GM12865 (cell line): ENCODE measurements around the gene MIGA2.
"Not testable (repeated sequence)": the region's sequence is repeated elsewhere in the genome, so short reads cannot be mapped to it uniquely, and the experiment has no call there.

Experiments used
- DNase-seq: peaks from one replicate; pipeline ENCODE4 v3.0.0; 2010; ENCODE audit warnings: low read depth
- H3K4me3 ChIP-seq: 2 replicates; pipeline ENCODE4 v1.5.1; 2011; ENCODE audit warnings: mild to moderate bottlenecking, low read depth, low read length, control low read depth
- CTCF ChIP-seq: IDR thresholded peaks from 2 replicates; pipeline ENCODE4 v1.5.1; 2011; ENCODE audit warnings: low read length, control low read depth, low read depth, inconsistent platforms; ENCODE audit not compliant: insufficient read depth; ENCODE audit errors: missing control alignments

The MIGA2 gene

GRCh38 chr9:128999581-129000206, 36.7 kb upstream of the MIGA2 start:
- DNase-seq: no peak
- TF ChIP-seq CTCF: no peak
- H3K4me3 ChIP-seq: no peak overlapping the region

- no peak for DNase-seq
- no peak for TF ChIP-seq CTCF
Measured at GRCh38 chr9:129001504-129002325, 34.7 kb upstream of the MIGA2 start.

GRCh38 chr9:129002992-129003391, 33.4 kb upstream of the MIGA2 start:
- H3K4me3 ChIP-seq: no peak overlapping the region
- DNase-seq: no peak
- no peak for TF ChIP-seq CTCF

More at GRCh38 chr9:129001504-129002325, 34.7 kb upstream of the MIGA2 start:
- H3K4me3 ChIP-seq: no peak overlapping the region

GRCh38 chr9:129004173-129004572, 32.3 kb upstream of the MIGA2 start:
- not testable (repeated sequence) for H3K4me3 ChIP-seq, DNase-seq

GRCh38 chr9:129005336-129005997, 31.0 kb upstream of the MIGA2 start:
- H3K4me3 ChIP-seq: no peak overlapping the region
- no peak for TF ChIP-seq CTCF
- no peak for DNase-seq

- no peak overlapping the region for H3K4me3 ChIP-seq
- TF ChIP-seq CTCF: peak; percentile 80
- DNase-seq: peak; percentile 72
Measured at GRCh38 chr9:129006328-129007034, 29.9 kb upstream of the MIGA2 start.
